GM12878 (cell line): ENCODE measurements around the gene MPC1.

Experiments used
- CREB1 ChIP-seq: IDR thresholded peaks from 2 replicates; pipeline ENCODE4 v1.6.1; 2012; ENCODE audit warnings: low read depth, mild to moderate bottlenecking, inconsistent platforms
- NFXL1 ChIP-seq: fragments of 450-650 bp; IDR thresholded peaks from 2 replicates; pipeline ENCODE4 v1.6.1; 2017; ENCODE audit warnings: antibody characterized with exemption, mild to moderate bottlenecking, borderline replicate concordance
- RAD21 ChIP-seq: IDR thresholded peaks from 2 replicates; pipeline ENCODE4 v1.6.1; 2011; ENCODE audit warnings: mild to moderate bottlenecking, low read depth, low read length, moderate library complexity; ENCODE audit not compliant: insufficient read depth
- ZBTB33 ChIP-seq: fragments of 450-650 bp; IDR thresholded peaks from 2 replicates; pipeline ENCODE4 v1.6.1; 2017; ENCODE audit warnings: mild to moderate bottlenecking

GRCh38 chr6:166415306-166415705 is 32.6 kb upstream of the MPC1 start:
- TF ChIP-seq RAD21 (no peak), CREB1 (no peak), ZBTB33 (no peak), NFXL1 (no peak)
